ENCODE data around the gene TMLHE. TPM values are rescaled to one million over a fixed set of nuclear protein-coding genes. Genes with fewer than 3 reads are reported as not detected.

TMLHE gene
- total RNA-seq, 1 experiment from 2014 or later = 36.4 TPM

GRCh38 chrX:155441097-155441496 lies 171.7 kb downstream of the TMLHE start:
- ChIA-PET POLR2A (no interaction called here), CTCF (no interaction called here)
- no peak for DNase-seq (ENCODE audit: low read depth, low spot score)
- BruUV-seq (replicated peaks) = no TSS peak
- intact Hi-C loops (cut with micrococcal nuclease; ENCODE audit: unreplicated experiment) (no loop called here), in situ Hi-C loops (cut with HindIII; ENCODE audit: low pct_unique_long_range_greater_than_20kb, low sequenced_read_pairs) (no loop called here)
- Histone ChIP-seq H3K4me1 (ENCODE audit: control insufficient read depth, insufficient read depth, low read length) (no peaks in the 10 kb centered on the region), H3K4me3 (ENCODE audit: low read depth in 2 of 2, low read length in 2 of 2) (no peak overlapping the region), H3K27ac (ENCODE audit: low read length) (no peak overlapping the region), H3K36me3 (ENCODE audit: control insufficient read depth, insufficient read depth, low read length) (no peaks in the 10 kb centered on the region), H3K27me3 (ENCODE audit: control insufficient read depth, insufficient read depth, low read length) (no peaks in the 10 kb centered on the region), H3K9me3 (ENCODE audit: control insufficient read depth, insufficient read depth, low read depth, low read length) (peaks cover 5% of the 10 kb centered on the region; the same call in 1 of the 2 replicates)
- ATAC-seq = no peak
- TF ChIP-seq SIN3A (IDR thresholded peaks at IDR 0.05; ENCODE audit: borderline replicate concordance, insufficient read depth, low read depth, low read length) (no peak), TCF7L2 (IDR thresholded peaks at IDR 0.05; ENCODE audit: low read depth, low read length) (no peak), POLR2AphosphoS5 (IDR thresholded peaks at IDR 0.05; ENCODE audit: low read depth, low read length) (no peak), REST (IDR thresholded peaks at IDR 0.05; ENCODE audit: insufficient read depth in 1 of 2, low read depth in 2 of 2, low read length in 1 of 2) (no peak)
- TF ChIP-seq, protein P1, sequence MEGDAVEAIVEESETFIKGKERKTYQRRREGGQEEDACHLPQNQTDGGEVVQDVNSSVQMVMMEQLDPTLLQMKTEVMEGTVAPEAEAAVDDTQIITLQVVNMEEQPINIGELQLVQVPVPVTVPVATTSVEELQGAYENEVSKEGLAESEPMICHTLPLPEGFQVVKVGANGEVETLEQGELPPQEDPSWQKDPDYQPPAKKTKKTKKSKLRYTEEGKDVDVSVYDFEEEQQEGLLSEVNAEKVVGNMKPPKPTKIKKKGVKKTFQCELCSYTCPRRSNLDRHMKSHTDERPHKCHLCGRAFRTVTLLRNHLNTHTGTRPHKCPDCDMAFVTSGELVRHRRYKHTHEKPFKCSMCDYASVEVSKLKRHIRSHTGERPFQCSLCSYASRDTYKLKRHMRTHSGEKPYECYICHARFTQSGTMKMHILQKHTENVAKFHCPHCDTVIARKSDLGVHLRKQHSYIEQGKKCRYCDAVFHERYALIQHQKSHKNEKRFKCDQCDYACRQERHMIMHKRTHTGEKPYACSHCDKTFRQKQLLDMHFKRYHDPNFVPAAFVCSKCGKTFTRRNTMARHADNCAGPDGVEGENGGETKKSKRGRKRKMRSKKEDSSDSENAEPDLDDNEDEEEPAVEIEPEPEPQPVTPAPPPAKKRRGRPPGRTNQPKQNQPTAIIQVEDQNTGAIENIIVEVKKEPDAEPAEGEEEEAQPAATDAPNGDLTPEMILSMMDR (IDR thresholded peaks at IDR 0.05) = no peak

Small RNA genes within 50 kb of the gene (microRNA-seq; reads per million reads assigned to microRNA genes)
- not detected for gene MIR1184-3 (ENCODE audit: unreplicated experiment)

Other genes with a start within 250 kb of the TMLHE start
- gene F8A2, start 230.9 kb downstream of the TMLHE start, total RNA-seq (2021; ENCODE audit: unreplicated experiment) = not detected
- gene F8A3, start 154.3 kb downstream of the TMLHE start, total RNA-seq (2021; ENCODE audit: unreplicated experiment) = 0.54 TPM
- 1.1 TPM for gene SPRY3, start 366 bp downstream of the TMLHE start, total RNA-seq (2021; ENCODE audit: unreplicated experiment)

Data from Panc1 (cell line).